GM19193 (cell line): ENCODE data around the gene MYO9A.

Source experiments
- POLR2A ChIP-seq: IDR thresholded peaks from 4 replicates; pipeline ENCODE4 v1.6.1; 2011; ENCODE audit not compliant: insufficient read depth, insufficient read length; ENCODE audit errors: extremely low read depth

Gene MYO9A

GRCh38 chr15:71792521-71792920 lies 325.4 kb downstream of the MYO9A start:
- TF ChIP-seq POLR2A = no peak

- no peak for TF ChIP-seq POLR2A
These were observed 326.0 kb downstream of the MYO9A start for GRCh38 chr15:71791975-71792374.

- no peak for TF ChIP-seq POLR2A
These were observed 327.9 kb downstream of the MYO9A start for GRCh38 chr15:71790081-71790480.

- no peak for TF ChIP-seq POLR2A
These were observed 328.3 kb downstream of the MYO9A start for GRCh38 chr15:71789616-71790015.

- no peak for TF ChIP-seq POLR2A
These were observed 329.0 kb downstream of the MYO9A start for GRCh38 chr15:71788646-71789579.

- TF ChIP-seq POLR2A = no peak
These were observed 331.3 kb downstream of the MYO9A start for GRCh38 chr15:71786673-71787072.

- TF ChIP-seq POLR2A = no peak
These were observed 332.0 kb downstream of the MYO9A start for GRCh38 chr15:71785996-71786395.

- no peak for TF ChIP-seq POLR2A
These were observed 333.2 kb downstream of the MYO9A start for GRCh38 chr15:71784719-71785118.

GRCh38 chr15:71782422-71783165 lies 335.4 kb downstream of the MYO9A start:
- TF ChIP-seq POLR2A = no peak

GRCh38 chr15:71781965-71782265 lies 336.0 kb downstream of the MYO9A start:
- no peak for TF ChIP-seq POLR2A

GRCh38 chr15:71781179-71781964 lies 336.6 kb downstream of the MYO9A start:
- TF ChIP-seq POLR2A = no peak

GRCh38 chr15:71780115-71780976 lies 337.6 kb downstream of the MYO9A start:
- no peak for TF ChIP-seq POLR2A

- TF ChIP-seq POLR2A = no peak
These were observed 338.7 kb downstream of the MYO9A start for GRCh38 chr15:71779073-71779797.

GRCh38 chr15:71777216-71777943 lies 340.6 kb downstream of the MYO9A start:
- no peak for TF ChIP-seq POLR2A

- no peak for TF ChIP-seq POLR2A
These were observed 341.6 kb downstream of the MYO9A start for GRCh38 chr15:71776304-71776703.
